CD4-positive, alpha-beta T cell treated with Interleukin-21 for 1 hour (primary cell): Measurements from ENCODE around the gene PARP15.
"Not testable (repeated sequence)": the region's sequence is repeated elsewhere in the genome, so short reads cannot be mapped to it uniquely, and the experiment has no call there.

Source experiments
- DNase-seq: peaks from one replicate; pipeline ENCODE4 v3.0.0-alpha.2; 2020

Gene PARP15

DNA sequence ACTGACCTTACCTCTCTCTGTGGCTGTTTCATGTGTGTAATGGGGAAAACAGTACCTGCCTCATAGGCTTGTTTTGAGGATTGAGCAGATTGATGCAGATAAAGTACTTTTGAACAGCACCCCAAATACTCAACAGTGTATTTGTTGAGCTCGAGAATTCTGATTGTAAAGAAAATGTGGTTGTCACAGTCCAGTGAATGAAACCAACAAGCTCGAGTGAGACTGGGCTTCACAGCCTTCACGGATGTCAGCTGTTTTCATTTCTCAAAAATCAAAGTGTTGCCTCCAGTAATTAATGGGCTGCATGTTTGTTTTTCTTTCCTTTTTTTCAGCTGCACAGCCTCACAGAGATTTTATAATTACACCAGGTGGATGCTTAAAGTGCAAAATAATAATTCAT, 43.7 kb downstream of the PARP15 start:
- DNase-seq: no peak

DNA sequence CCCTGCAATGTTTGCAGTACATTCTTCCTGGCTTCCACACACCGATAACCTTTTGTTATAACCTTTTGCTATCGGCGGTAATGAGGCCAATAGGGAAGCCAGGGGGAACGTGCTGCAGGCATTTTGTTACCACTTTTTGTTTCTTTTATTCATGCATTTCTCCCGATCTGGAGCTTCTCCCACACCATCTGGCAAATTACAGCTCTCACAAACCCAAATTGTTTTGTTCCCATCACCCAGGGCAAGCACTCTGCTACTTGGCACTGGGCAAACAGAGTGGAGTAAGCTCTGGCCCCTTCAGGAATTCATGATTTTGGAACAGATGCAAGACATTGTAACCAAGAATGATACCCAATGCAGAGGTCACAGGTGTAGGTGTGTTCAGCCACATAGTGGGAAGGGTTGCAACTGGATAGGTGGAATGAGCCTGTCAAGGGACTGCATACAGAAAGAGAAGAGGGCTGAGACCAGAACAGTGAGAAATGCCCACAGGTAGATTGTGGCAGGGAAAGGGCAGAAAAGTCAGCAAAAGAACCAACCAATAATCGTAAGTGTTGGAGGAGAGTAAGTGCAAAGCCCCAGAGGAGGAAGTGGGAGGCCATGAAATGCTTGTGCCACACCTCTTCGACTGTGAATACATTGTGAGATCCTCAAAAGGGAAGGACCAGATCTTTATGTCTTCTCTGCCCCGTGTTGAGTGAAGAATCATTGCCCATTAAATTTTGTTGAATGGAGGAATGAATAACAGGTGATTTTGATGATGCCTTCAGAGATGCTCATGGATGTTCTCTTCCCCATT, 45.8 kb downstream of the PARP15 start:
- DNase-seq: no peak

DNA sequence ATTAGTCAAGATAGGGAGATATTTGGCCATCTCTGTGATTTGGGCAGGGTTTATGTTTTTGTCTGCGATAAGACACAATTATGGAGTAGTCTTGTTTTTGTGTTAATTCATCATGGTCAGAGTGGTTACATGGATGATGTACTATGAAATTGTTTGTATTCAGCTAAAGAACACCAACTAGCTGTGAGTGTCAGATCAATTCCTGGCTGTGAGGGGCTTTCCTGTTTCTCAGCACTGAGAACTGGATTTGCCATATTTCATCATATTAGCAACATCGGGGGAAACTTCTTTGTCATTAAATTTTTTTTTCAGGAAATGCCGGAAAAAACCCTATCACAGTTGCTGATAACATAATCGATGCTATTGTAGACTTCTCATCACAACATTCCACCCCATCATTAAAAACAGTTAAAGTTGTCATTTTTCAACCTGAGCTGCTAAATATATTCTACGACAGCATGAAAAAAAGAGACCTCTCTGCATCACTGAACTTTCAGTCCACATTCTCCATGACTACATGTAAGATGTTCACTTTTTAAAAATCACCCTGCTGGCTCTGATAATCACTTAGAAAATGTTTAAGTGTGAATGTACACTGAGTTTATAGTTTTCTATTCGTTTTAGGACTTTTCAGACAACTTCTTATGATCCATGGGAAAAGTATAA, 49.2 kb downstream of the PARP15 start:
- no peak for DNase-seq

DNA sequence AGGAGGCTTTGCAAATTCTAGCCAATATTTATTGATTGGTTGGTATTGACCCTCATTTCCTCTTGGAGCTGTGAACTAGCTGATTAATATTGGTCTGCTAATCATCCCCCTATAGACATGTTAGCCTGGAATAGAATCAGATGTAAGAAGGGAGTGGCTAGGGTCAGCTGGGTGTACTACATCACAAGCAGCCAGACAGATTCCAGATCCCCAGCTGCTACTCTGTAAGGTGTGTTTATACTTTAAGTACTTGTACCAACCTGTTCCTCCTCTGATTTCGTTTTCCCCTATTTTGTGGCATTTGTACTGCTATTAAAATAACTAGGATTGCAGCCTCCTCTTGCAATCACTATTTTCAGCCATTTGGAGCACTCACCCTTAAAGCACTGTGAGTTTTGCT, 49.9 kb downstream of the PARP15 start:
- no peak for DNase-seq

DNA sequence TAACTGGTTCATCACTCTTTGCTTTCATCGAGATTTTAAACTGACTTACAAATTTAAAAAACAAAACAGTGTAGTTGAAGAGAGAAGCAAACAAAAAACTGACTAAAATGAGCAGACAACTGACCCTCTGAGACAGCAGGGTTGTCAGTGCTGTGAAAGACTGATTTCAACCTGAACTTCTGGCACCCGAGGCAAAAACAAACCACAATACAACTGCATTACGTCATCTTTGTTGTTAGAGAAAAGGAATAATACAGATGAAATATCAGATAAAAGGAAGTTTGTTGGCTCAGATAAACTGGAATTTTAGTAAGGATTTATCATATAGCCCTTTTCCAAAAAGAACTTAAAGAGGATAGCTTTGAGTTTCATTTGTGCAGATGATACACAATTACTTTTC, 51.1 kb downstream of the PARP15 start:
- no peak for DNase-seq

DNA sequence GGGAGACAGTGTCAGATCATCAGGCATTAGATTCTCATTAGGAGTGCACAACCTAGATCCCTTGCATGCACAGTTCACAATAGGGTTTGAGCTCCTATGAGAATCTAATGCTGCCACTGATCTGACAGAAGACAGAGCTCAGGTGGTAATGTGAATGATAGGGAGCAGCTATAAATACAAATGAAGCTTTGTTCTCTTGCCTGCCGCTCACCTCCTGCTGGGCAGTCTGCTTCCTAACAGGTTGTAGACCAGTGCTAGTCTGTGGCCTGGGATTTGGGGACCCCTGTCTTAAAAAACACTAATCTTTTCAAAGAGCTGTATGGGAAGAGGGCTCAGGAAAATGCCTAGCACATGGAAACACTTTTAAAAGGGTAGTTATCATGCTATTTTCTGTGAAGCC, 52.3 kb downstream of the PARP15 start:
- no peak for DNase-seq

DNA sequence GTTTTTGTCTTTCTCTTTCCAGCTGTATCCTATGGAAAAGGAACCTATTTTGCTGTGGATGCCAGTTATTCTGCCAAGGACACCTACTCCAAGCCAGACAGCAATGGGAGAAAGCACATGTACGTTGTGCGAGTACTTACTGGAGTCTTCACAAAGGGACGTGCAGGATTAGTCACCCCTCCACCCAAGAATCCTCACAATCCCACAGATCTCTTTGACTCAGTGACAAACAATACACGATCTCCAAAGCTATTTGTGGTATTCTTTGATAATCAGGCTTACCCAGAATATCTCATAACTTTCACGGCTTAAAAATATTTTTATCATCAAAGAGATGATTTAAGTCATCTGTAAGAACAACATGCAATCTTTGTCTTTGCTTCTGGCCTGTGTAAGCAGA, 58.3 kb downstream of the PARP15 start:
- no peak for DNase-seq

DNA sequence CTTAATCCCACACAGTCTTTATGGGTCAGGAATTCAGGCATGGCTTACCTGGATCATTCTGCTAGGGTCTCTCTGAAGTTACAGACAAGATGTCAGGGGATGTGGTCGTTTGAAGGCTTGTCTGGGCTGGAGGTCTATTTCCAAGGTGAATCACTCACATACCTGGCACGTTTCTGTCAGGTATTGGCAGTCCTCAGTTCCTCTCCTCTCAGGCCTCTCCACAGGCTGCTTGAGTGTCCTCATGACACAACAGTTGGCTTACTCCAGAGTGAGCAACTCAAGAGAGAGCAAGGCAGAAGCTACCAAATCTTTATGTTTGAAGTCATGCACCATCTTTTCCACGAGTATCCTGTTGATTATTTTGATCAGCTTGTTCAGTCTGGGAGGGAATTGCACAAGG, 59.2 kb downstream of the PARP15 start:
- DNase-seq: no peak

DNA sequence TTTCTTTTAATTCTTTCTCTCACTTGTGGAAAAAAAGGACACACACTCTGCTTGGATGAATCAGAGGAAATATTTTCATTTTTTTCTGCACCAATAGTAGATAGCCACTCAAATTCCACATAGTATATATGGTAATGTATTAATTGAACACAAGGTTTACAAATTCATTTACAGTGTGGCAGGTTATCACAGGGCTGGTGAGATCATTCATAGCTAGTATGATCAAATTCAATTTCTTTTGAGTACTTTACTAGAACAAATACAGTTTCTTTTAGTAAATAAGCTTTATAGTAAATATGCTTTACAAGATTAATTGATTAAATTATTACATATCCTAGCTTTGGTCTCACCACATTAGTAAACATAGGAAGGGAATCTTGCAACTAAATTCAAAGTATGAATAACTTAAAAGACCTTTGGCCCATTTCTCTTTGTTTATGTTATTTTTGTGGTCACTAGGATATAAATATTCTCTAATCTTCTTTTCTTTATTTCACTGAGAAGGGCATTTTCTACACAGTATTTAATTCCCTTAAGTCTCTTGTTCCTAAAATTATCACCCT, 63.1 kb downstream of the PARP15 start:
- no peak for DNase-seq

DNA sequence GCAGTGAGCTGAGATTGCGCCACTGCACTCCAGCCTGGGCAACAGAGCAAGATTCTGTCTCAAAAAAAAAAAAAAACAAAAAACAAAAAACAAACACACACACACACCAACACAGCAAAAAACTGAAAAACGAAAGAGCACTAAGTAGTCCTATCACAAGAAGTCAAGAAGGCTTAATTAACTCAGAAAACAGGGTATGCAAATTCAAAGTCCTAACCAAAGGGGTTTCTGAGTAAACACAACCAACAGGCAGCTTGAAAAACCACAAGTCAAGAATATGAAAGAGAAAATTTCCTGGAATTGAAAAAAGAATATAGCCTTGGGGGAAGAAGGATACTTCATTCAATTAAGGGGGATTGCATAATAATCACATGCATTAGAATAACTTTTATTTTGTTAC, 65.5 kb downstream of the PARP15 start:
- peak; percentile 12 for DNase-seq

DNA sequence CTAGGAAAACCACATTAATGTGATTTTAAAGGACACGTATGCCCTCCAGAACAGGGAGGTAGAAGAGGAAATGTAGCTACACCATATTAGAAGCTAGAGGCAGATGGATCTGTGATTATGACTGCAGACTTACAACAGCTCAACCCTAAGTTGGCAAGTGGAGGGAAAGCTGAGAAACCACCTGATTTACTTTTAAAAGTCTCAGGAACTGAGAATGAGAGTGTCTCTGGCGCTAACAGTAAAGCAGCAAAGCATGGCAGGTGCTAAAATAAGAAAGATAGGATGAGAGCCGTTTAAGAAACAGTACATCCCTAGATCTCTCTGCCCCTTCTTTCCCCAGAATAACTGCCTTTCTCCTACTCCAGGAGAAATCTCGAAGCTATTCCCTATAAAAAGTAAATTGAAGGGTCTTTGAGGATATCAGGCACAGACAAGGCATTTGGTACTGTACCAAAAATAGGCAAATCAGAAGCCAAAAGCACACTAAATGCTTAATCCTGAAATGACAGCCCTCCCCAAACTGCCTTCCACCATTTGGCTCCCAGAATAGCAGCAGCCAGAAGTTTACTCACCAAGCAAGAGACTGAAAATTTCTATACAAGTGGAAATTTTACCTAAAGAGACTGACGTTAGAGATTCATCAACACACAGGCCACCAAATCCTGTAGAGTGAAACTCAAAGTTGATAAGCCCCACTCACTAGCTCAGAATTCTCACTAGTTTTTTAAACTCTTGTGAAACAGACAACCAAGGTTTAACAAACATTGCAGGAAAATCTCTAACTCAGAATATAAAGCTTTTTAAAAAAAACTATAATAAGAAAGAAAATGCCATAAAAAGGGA, 68.9 kb downstream of the PARP15 start:
- DNase-seq: peak; percentile 46

DNA sequence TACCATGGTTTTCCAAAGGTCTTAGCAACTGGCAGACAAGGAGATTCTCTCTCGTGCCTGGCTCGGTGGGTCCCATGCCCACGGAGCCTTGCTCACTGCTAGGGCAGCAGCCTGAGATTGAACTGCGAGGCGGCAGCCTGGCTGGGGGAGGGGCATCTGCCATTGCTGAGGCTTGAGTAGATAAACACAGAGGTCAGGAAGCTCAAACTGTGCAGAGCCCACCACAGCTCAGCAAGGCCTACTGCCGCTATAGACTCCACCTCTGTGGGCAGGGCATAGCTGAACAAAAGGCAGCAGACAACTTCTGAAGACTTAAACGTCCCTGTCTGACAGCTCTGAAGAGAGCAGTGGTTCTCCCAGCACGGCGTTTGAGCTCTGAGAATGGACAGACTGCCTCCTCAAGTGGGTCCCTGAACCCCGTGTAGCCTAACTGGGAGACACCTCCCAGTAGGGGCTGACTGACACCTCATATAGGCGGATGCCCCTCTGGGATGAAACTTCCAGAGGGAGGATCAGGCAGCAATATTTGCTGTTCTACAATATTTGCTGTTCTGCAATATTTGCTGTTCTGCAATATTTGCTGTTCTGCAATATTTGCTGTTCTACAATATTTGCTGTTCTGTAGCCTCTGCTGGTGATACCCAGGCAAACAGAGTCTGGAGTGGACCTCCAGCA, 73.9 kb downstream of the PARP15 start:
- DNase-seq: not testable (repeated sequence)

DNA sequence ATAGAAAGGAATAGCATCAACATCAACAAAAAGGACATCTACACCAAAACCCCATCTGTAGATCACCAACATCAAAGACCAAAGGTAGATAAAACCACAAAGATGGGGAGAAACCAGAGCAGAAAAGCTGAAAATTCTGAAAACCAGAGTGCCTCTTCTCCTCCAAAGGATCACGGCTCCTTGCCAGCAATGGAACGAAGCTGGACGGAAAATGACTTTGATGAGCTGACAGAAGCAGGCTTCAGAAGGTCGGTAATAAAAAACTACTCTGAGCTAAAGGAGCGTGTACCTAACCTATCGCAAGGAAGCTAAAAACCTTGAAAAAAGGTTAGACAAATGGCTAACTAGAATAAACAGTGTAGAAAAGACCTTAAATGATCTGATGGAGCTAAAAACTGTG, 74.5 kb downstream of the PARP15 start:
- not testable (repeated sequence) for DNase-seq

DNA sequence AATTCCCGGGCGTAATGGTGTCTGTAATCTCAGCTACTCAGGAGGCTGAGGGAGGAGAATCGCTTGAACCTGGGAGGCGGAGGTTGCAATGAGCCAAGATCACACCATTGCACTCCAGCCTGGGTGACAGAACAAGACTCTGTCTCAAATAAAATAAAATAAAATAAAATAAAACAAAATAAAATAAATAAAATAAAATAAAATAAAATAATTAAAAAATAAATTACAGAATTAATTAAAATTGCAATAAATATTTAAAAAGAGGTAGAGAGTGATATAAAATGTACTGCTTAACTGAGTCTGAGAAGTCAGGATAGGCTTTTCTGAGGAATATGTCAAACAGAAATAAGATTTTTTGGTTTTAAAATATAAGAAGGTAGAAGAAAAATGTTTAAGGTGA, 80.9 kb downstream of the PARP15 start:
- DNase-seq: not testable (repeated sequence)

DNA sequence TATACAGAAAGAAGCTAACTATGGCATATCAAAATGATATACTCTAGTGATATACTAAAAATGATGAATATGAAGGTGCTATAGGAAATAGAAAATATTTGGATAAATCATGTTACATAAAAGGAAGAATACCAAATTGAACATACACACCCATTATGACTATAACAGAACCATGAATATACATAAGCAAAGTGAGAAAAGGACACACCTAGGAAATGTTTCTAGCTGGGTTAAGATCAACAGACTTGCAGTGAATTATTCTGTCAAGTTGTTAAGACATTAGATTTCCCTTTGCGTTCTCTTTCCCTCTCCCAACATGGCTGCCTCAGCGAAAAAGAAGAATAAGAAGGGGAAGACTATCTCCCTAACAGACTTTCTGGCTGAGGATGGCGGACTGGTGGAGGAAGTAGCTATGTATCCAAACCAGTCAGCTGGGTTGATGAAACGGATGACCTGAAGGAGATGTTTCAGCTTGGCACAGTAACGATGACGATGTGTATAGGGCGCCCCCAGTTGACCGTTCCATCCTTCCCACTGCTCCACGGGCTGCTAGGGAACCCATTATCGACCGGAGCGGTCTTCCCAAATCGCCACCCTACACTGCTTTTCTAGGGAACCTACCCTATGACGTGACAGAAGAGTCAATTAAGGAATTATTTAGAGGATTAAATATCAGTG, 83.0 kb downstream of the PARP15 start:
- no peak for DNase-seq

DNA sequence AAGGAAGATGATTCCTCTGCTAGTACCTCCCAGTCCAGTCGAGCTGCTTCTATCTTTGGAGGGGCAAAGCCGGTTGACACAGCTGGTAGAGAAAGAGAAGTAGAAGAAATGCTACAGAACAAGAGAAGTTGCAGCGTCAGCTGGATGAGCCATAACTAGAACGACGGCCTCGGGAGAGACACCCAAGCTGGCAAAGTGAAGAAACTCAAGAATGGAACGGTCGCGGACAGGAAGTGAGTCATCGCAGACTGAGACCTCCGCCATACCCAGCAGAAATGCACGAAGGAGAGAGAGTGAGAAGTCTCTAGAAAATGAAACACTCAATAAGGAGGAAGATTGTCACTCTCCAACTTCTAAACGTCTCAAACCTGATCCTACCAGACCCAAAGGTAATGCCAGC, 84.2 kb downstream of the PARP15 start:
- no peak for DNase-seq

DNA sequence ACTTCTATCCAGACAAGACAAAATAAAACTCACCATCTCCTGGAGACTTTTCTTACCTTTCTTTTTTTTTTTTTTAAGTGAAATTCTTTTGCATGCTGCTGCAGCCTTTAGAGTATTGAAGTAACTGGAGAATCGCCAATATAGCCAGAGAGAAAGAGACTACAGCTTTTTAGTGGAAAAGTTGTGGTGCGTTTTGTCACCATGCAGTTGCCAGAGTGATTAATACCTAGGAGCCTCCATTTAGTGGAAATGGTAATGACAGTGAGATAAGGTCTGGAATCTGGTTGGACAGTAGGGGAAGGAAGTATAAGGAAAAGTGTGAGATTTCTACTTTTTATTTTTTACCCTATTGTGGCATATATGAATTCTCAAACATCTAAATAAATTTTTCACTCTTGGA, 85.1 kb downstream of the PARP15 start:
- DNase-seq: no peak

DNA sequence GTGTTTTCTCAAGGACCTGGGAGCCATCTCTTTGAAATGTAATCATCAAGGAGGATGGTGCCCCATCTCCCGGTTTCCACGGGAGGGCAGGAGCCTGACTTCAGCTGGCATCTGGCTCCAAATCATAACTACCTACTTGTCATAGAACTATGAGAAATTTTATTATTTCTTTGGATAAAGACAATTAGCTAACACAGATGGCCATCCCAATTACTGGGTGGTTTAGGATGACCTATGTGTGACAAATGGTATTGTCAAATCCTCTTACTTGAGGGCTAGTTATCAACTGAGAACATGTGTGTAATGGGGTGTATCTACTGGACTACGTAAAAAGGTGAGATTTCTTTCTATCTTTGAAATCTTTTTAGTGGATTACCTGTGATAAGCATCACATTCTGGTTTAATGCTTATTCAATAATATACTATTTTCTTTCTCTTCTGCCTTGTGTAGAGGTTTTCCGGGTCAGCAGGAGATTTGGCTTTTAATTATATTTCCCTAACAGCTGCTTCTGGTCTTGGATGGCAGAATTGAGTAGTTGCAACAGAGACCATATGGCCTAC, 87.9 kb downstream of the PARP15 start:
- DNase-seq: no peak

DNA sequence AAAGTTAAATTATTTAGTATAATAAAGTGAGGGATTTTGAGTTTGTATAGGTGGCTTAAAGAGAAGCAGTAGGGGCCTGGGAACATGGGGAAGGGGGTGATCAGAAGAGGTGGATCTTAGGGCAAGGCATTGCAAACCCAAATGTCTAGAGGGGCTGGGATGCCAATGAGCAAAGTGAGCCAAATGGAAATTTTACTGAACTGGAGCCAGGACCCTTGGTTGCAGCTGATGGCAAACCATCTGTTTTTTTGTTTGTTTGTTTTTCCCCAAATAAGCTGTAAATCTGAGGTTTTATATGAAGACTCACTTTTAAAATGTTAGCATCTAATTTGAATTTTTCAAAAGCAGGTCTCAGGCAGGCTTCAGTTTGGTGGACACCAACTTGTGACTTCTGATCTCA, 88.4 kb downstream of the PARP15 start:
- DNase-seq: no peak

DNA sequence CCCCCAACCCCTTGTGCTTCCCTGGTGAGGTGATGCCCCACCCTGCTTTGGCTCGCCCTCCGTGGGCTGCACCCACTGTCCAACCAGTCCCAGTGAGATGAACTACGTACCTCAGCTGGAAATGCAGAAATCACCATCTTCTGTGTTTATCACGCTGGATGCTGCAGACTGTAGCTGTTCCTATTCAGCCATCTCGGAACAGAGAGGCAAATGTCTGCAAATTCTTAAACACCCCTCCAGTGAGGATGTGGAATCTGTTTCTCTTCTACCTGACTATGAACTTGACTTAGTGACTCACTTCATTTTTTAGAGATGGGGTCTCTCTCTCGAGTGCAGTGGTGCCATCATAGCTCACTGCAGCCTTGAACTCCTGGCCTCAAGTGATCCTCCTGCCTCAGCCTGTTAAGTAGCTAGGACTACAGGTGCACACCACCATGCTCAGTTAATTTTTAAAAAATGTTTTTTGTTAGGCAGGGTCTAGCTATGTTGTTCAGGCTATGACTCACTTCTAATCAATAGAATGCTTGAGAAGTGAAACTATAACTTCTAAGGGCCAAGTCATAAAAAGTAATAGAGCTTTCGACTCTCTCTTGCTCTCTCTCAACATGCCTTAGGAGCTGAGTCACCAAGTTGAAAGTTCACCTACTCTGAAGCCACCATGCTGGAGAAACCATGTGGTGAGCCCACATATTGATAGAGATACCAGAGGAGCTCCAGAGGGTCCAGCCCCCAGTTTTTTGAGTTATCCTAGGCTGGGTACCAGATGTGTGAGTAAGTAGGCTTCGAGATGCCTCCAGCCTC, 91.7 kb downstream of the PARP15 start:
- DNase-seq: no peak

DNA sequence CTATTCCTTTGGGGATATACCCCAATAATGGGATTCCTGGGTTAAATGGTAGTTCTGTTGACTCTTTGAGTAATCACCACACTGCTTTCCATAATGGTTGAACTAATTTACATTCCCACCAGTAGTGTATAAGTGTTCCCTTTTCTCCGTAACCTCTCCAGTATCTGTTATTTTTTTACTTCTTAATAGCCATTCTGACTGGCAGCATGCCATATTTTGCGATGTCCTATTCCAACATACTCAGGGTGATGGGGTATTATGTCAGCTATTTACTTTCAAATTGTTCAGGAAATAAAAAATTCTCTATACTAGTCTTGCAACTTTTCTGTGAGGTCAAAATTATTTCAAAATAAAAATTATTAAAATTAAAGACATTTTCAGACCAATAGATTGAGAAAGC, 94.1 kb downstream of the PARP15 start:
- no peak for DNase-seq
